Colonic mucosa (tissue), 4 donors: Measurements from ENCODE around the gene ZSWIM7. TPM values are rescaled to one million over a fixed set of nuclear protein-coding genes. Genes with fewer than 3 reads are reported as not detected.

ENCODE experiments used
- DNase-seq: peaks from one replicate; pipeline ENCODE4 v3.0.0-alpha.2; 2020
- H3K27ac ChIP-seq: fragments of 200-600 bp; one replicate; pipeline ENCODE4 v1.8.0; 2021
- H3K27me3 ChIP-seq: fragments of 200-600 bp; one replicate; pipeline ENCODE4 v1.8.0; 2021
- H3K36me3 ChIP-seq: fragments of 200-600 bp; one replicate; pipeline ENCODE4 v1.8.0; 2021
- H3K4me1 ChIP-seq: fragments of 200-600 bp; one replicate; pipeline ENCODE4 v1.8.0; 2021; ENCODE audit warnings: mild to moderate bottlenecking
- H3K4me3 ChIP-seq: fragments of 200-600 bp; one replicate; pipeline ENCODE4 v1.8.0; 2021
- H3K9ac ChIP-seq, 2 donors: one replicate each; pipeline ENCODE4 v1.7.0; 2013; ENCODE audit warnings: control low read depth in 2 of 2, low read depth in 2 of 2, low read length in 2 of 2
- H3K9me3 ChIP-seq: fragments of 200-600 bp; one replicate; pipeline ENCODE4 v1.8.0; 2021
- intact Hi-C: fragments of 100-400 bp; cut with DNase I; formaldehyde crosslinking; loops from one replicate; pipeline ENCODE4 v1.14.1; 2022
- total RNA-seq, 2 donors: library from RNA; stranded (reverse); fragmentation: NEBNext Ultra II Directional in 1 of 2; extraction: Animal tissue kit (Norgen Biotek cat#: 25700) in 1 of 2; gene quantifications; one replicate each; pipeline ENCODE4 v1.2.1, GENCODE V29; 2021
- TF ChIP-seq, protein P1 (sequence below): fragments of 200-600 bp; IDR thresholded peaks from one replicate; pipeline ENCODE4 v1.8.0; 2022; ENCODE audit warnings: antibody characterized with exemption, mild to moderate bottlenecking
- donor health status: healthy.
- donor health status: DM: no; HTN: no; CAD: no.
- donor health status: DM: no; HTN: no; CAD: no.

The ZSWIM7 gene
- total RNA-seq, 2 donors from 2014 or later = 17.7 to 18.8 TPM

- H3K27me3 ChIP-seq = no peaks in the 10 kb centered on the region
- intact Hi-C loops = no loop called here
- TF ChIP-seq, protein P1, sequence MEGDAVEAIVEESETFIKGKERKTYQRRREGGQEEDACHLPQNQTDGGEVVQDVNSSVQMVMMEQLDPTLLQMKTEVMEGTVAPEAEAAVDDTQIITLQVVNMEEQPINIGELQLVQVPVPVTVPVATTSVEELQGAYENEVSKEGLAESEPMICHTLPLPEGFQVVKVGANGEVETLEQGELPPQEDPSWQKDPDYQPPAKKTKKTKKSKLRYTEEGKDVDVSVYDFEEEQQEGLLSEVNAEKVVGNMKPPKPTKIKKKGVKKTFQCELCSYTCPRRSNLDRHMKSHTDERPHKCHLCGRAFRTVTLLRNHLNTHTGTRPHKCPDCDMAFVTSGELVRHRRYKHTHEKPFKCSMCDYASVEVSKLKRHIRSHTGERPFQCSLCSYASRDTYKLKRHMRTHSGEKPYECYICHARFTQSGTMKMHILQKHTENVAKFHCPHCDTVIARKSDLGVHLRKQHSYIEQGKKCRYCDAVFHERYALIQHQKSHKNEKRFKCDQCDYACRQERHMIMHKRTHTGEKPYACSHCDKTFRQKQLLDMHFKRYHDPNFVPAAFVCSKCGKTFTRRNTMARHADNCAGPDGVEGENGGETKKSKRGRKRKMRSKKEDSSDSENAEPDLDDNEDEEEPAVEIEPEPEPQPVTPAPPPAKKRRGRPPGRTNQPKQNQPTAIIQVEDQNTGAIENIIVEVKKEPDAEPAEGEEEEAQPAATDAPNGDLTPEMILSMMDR = no peak
- H3K4me1 ChIP-seq = no peaks in the 10 kb centered on the region
- peaks cover 4% of the 10 kb centered on the region for H3K36me3 ChIP-seq
- no peak for DNase-seq
- H3K9me3 ChIP-seq = no peaks in the 10 kb centered on the region
- H3K4me3 ChIP-seq = no peak overlapping the region
- no peak overlapping the region for H3K9ac ChIP-seq
- no peak overlapping the region for H3K27ac ChIP-seq
Measured at GRCh38 chr17:16037636-16038035, 38.1 kb upstream of the ZSWIM7 start.

- H3K4me3 ChIP-seq = no peak overlapping the region
- no peak overlapping the region for H3K9ac ChIP-seq
- H3K27ac ChIP-seq = no peak overlapping the region
- intact Hi-C loops = no loop called here
- no peak for DNase-seq
- H3K36me3 ChIP-seq = peaks cover 7% of the 10 kb centered on the region
- no peaks in the 10 kb centered on the region for H3K4me1 ChIP-seq
- H3K27me3 ChIP-seq = no peaks in the 10 kb centered on the region
- H3K9me3 ChIP-seq = no peaks in the 10 kb centered on the region
- TF ChIP-seq, protein P1 = no peak
Measured at GRCh38 chr17:16036261-16036660, 36.8 kb upstream of the ZSWIM7 start.

GRCh38 chr17:16033729-16034349 lies 34.3 kb upstream of the ZSWIM7 start:
- H3K9me3 ChIP-seq = no peaks in the 10 kb centered on the region
- no peak overlapping the region for H3K9ac ChIP-seq
- intact Hi-C loops = no loop called here
- TF ChIP-seq, protein P1 = no peak
- H3K27me3 ChIP-seq = no peaks in the 10 kb centered on the region
- H3K4me3 ChIP-seq = no peak overlapping the region
- peaks cover 11% of the 10 kb centered on the region for H3K36me3 ChIP-seq
- no peaks in the 10 kb centered on the region for H3K4me1 ChIP-seq
- H3K27ac ChIP-seq = no peak overlapping the region
- DNase-seq = no peak

DNA sequence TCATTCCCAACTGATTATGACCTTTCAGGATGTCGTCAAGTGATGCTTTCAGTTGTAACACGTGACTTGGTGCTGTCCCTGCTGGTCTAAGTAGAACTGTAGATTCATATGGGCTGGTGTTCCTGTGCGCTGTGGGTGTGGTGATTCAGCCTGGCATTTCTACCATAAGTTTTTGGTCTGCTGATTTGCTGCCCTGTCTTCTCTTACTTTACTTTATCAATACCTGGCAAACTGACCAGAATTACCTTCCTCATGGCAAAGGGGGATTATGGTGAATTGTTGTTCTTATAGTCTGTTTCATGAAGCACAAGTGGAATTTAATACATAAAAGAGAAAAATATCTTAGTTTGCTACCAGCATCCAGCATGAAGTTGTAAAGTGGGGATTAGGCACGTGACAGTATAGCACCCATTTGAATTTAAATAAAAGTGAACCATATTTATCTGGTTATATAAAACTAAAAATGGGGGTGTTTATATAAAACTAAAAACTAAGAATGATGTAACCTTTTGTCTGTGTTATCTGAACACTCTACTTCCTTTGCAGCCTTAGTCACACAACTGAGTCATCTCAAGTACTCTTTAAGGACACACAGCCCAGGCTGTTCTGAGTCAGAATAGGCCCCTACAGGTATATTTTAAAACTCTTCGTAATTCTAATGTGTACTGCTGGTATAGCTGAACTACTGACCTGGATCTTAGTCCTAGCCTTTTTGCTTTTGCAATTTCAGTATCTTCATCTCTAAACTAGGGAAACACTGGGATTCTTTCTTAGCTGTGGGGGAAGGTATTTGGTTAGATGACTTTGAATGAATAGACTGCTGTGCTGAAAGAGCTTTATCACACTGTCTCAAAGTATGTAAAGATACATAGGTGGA lies 28.4 kb upstream of the ZSWIM7 start:
- Histone ChIP-seq H3K4me3 (no peak overlapping the region), H3K9me3 (no peaks in the 10 kb centered on the region), H3K27me3 (no peaks in the 10 kb centered on the region), H3K9ac (no peak overlapping the region), H3K36me3 (peaks cover 23% of the 10 kb centered on the region), H3K4me1 (no peaks in the 10 kb centered on the region), H3K27ac (no peak overlapping the region)
- TF ChIP-seq, protein P1 = no peak
- intact Hi-C loops = no loop called here
- no peak for DNase-seq

GRCh38 chr17:16026895-16027294 lies 27.4 kb upstream of the ZSWIM7 start:
- Histone ChIP-seq H3K9ac (no peak overlapping the region), H3K27ac (no peak overlapping the region), H3K9me3 (no peaks in the 10 kb centered on the region), H3K36me3 (peaks cover 20% of the 10 kb centered on the region), H3K4me1 (no peaks in the 10 kb centered on the region), H3K27me3 (no peaks in the 10 kb centered on the region), H3K4me3 (no peak overlapping the region)
- intact Hi-C loops = no loop called here
- no peak for DNase-seq
- TF ChIP-seq, protein P1 = no peak
